Astrocyte of the hippocampus (primary cell): ENCODE data around the gene TERT.
"Not testable (repeated sequence)": the region's sequence is repeated elsewhere in the genome, so short reads cannot be mapped to it uniquely, and the experiment has no call there.

Experiments used
- DNase-seq: peaks from one replicate; pipeline ENCODE4 v3.0.0; 2011; ENCODE audit warnings: low read depth, low spot score

The TERT gene

DNA sequence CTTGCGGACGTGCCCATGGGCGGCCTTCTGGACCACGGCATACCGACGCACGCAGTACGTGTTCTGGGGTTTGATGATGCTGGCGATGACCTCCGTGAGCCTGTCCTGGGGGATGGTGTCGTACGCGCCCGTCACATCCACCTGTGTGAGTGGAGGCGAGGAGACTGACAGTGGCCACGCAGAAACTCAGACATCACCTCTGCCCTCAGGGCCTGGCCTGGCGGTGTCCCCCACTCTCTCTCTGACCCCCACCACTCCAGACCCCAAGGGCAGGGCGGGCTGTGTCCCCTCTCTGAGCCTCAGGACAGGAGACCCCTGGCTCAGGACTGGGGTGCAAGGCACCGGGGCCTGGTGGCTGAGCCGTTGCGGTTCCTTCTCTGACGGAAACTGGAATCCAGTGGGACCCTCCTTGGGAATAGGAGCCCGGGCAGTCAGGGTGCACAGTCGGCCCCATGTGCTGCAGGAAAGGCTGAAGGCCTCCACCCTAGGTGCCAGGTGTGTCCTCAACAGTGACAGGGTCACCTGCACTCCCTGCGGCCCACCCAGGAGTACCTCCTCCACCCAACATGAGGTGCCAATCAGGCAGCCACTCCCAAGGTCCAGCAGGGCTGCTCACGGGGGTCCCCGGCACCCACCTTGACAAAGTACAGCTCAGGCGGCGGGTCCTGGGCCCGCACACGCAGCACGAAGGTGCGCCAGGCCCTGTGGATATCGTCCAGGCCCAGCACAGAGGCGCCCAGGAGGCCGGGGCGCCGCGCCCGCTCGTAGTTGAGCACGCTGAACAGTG is 16.0 kb downstream of the TERT start:
- no peak for DNase-seq

DNA sequence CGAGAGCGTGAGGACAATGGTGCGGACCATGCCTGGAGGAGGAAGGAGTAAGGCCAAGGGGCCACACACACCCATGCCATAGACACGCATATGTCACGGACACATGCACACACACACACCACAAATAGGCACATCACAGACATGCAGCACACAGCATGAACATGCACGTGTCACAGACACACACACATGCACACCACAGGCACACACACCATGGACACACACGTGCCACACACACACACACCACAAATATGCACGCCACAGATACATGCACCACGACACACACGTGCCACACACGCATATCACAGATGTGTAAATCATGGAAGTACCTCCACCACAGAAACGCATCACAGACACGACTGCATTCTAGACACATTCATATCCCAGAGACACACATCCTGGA is 16.7 kb downstream of the TERT start:
- no peak for DNase-seq

DNA sequence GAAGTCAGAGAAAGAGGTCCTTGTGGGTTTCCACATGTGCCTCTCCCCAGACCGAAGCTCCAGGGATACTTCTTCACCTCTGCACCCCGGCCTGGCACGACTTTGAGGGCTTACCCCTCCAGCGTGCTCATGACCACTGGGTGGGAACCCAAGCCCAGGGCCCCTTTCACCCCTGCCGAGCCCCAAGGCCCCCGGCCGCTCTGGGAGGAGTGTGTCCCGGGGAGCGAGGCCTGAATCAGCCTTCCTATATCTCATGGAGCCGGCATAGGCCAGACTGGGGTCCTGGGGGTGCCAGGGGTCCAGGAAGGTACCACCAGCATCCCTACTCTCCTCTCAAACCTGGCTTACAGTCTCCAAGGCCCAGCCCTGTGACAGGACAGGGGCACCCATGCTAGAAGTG is 17.1 kb downstream of the TERT start:
- no peak for DNase-seq

DNA sequence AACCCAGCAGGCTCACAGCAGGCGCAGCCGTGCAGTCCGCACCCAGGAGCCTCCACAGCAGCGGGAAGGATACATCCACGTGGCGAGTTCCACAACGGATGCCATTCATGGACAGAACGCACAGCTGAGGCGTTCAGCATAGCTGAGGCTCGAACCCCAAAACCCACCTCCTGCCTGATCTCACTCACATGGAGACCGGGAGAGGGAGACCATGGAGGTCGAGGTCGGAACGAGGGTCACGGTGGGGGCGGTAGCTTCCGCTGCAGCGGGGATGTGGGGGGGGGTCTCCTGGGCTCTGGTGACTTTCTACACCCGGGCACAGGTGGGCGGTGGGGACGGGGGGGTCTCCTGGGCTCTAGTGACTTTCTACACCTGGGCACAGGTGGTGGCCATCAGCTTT is 17.5 kb downstream of the TERT start:
- no peak for DNase-seq

DNA sequence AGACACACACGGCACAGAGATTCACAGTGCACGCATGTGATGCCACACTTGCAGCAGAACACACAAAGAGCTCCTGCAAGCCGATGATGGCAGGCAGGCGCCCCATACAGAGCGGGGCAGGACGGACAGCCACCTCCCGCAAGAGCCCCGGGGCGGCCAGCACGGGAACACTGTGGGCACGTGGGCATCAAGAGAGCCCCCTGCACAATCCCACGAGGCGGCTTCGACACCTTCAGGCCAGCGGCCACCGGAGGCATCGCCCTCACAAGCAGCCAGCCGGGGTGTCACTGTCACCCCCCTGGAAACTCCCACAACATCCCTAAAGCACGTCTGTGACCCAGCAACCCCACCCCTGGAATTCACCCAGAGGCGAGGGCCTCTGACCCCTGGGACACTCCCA is 17.9 kb downstream of the TERT start:
- DNase-seq, result no peak

DNA sequence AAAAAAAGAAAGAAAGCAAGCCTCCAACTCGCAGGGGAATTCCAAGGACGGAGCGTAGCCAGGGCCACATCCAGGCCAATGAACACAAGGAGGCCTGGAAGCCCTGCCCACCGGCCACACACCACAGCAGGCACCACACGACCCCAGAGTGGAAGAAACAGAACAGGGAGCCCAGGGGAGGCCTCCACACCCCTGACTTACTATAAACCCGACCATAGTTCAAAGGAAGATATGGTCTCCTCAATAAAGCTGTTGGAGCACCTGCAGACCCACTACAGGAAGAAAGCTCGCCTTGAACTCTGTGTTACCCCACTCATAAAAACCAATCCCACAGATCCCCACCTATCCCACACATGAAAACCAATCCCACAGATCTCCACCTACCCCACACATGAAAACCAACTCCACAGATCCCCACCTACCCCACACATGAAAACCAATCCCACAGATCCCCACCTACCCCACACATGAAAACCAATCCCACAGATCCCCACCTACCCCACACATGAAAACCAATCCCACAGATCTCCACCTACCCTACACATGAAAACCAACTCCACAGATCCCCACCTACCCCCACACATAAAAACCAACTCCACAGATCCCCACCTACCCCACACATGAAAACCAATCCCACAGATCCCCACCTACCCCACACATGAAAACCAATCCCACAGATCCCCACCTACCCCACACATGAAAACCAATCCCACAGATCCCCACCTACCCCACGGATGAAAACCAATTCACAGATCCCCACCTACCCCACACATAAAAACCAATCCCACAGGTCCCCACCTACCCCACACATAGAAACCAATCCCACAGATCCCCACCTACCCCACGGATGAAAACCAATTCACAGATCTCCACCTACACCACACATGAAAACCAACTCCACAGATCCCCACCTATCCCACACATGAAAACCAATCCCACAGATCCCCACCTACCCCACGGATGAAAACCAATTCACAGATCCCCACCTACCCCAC is 19.2 kb downstream of the TERT start:
- DNase-seq, result not testable (repeated sequence)

DNA sequence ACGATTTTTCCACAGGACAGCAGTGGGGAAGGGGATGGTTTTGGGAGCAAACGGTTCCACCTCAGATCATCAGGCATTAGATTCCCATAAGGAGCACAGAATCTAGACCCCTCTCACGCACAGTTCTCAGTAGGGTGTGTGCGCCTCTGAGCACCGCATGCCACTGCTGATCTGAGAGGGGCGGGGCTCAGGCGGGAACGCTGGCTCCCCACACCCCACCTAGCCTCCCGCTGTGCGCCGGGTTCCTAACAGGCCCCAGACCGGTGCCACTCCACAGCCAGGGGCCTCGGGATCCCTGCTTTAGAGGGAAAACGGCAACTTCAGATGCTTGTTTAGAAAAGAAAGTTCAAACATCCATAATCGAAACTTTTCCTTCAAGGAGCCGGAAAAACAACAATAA is 20.4 kb downstream of the TERT start:
- no peak for DNase-seq

DNA sequence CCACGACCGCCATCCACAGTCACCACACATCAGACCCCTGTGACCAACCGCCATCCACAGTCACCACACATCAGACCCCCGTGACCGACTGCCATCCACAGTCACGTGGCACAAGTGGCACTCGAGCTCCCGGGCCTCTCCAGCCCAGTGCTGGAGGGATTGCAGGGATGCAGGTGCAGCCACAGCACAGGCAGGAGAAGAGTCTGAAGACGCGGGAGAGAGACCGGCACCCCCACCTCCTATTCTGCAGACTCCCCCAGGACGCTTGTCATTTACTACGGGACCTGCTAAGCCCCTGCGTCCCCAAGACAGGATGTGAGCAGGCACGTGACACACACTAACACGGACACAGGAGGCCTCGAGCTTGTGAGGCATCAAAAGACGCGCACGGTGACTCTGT is 21.1 kb downstream of the TERT start:
- DNase-seq, result no peak

DNA sequence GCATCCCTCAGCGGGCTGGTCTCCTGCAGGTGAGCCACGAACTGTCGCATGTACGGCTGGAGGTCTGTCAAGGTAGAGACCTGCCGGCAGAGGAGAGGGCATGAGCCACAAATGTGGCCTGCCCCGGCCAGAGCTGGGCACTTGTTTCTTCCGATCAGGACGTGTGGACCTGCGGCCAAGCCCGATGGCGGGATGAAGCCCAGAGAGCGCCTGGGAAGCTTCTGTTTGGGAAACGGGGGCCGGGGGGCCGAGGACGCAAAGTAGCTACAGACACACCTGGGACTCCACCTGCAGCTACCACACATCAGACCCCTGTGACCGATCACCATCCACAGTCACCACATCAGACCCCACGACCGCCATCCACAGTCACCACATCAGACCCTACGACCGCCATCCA is 22.7 kb downstream of the TERT start:
- DNase-seq, result no peak

DNA sequence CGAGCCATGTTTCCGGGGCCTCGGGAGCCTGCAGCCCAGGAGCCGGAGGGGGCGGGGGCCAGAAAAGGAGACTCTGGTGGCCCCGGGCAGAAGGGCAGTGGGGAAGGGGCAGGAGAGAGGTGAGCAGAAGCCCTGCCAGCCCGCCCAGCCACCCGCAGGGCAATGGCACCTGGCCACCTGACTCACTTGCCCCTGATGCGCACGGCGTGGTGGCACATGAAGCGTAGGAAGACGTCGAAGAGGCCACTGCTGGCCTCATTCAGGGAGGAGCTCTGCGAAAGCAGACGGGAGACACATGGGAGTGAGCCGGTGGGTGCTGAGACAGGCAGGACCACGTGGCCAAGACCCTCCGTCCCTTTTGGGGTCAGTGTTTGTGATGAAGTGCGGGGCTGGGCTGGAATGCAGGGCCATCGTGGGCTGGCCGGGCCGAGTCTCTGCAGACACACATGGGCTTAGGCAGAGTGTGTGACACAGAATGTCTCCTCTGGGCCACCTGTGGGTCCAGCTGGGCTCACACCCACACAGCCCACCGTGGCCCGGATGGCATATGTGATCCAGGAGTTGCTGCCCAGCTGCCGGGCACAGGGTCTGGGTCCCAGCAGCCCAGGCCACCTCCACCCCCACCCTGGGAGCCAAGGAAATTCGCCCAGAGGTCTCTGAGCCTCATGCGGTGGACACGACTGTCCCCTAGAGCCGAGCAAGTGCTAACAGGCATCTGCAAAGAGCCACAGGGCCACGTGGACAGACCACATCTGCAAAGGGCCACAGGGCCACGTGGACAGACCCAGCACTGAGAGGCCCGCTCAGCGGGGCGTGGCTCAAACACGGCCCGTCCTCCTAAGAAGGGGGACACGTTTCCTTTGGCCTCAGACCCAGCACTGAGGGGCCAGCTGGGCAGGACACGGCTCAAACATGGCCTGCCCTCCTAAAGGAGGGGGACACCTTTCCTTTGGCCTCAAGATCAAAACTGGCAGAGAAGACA is 23.6 kb downstream of the TERT start:
- DNase-seq, result no peak

DNA sequence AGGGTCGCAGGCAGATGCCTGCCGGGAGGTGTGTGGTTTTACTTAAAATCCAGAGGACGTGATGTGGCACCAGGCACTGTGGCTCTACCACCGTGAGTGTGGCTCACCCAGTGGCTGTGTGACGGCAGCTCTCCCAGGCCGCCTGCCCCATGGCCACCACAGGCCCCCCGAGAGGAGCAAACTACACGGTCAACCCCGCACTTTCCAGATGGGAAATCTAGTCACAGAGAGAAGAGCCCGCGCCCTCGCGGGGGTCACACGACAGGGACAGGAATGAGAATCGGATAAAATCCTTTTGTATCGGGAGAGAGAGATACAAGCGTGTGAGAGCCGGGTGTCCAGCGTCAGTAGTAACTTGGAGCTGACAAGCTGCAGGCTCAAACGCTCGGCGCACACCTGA is 24.4 kb downstream of the TERT start:
- no peak for DNase-seq

DNA sequence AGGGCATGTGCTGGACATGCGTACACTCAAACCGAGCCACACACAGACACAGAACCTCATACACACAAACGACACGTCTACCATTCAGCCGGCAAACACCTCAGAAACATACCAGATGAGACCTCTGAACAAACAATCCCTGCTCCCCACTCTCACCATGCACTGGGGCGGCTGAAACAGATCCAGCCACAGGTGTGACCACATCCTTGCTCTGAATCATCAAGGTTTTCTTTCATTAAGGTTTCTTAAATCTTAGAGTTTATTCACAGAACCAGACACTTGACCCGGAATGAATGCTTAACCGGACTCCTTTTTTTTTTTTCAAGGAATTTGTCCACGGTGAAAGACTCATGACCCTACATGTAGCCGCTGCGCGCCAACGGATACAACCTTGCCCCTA is 26.2 kb downstream of the TERT start:
- DNase-seq, result no peak

DNA sequence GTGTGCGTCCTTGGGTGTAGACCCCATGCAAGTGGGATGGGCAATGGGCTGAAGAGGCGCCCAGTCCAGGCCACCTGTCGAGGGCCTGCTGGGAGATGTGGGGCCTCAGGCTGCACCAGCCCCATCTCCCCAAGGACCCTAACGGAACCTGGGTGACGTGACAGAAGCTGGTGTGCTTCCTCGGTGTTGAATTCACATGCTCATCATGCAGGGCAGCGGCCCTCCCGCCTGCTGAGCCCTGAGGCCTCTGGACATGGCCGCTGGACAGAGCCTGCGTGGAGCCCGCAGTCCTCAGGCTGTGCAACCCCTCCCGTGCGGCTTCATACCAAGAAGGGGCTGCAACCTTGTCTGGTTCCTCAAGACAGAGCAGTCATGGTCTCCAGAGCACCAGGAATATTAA is 26.8 kb downstream of the TERT start:
- DNase-seq, result no peak

DNA sequence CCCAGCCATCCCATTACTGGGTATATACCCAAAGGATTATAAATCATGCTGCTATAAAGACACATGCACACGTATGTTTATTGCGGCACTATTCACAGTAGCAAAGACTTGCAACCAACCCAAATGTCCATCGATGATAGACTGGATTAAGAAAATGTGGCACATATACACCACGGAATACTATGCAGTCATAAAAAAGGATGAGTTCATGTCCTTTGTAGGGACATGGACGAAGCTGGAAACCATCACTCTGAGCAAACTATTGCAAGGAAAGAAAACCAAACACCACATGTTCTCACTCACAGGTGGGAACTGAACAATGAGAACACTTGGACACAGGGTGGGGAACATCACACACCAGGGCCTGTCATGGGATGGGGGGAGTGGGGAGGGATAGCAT is 27.4 kb downstream of the TERT start:
- not testable (repeated sequence) for DNase-seq

DNA sequence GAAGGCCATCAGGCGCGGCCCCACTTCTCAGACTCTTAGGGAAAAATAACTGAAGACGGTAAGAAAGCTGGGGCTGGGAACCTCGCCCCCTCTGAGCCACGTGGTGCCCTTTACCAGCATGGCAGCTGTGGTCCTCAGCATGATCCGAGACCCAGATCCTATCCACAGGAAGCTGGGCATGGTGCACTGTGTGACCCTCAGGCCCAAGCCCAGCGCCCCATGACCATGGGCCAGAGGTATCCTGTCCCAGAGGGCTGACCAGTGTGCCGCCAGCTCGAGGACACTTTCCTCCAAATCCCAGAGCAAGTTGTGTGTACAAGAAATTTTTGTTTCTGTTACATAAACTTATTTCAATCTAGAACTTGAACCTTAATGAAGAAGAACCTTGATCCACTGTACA is 28.1 kb downstream of the TERT start:
- no peak for DNase-seq

DNA sequence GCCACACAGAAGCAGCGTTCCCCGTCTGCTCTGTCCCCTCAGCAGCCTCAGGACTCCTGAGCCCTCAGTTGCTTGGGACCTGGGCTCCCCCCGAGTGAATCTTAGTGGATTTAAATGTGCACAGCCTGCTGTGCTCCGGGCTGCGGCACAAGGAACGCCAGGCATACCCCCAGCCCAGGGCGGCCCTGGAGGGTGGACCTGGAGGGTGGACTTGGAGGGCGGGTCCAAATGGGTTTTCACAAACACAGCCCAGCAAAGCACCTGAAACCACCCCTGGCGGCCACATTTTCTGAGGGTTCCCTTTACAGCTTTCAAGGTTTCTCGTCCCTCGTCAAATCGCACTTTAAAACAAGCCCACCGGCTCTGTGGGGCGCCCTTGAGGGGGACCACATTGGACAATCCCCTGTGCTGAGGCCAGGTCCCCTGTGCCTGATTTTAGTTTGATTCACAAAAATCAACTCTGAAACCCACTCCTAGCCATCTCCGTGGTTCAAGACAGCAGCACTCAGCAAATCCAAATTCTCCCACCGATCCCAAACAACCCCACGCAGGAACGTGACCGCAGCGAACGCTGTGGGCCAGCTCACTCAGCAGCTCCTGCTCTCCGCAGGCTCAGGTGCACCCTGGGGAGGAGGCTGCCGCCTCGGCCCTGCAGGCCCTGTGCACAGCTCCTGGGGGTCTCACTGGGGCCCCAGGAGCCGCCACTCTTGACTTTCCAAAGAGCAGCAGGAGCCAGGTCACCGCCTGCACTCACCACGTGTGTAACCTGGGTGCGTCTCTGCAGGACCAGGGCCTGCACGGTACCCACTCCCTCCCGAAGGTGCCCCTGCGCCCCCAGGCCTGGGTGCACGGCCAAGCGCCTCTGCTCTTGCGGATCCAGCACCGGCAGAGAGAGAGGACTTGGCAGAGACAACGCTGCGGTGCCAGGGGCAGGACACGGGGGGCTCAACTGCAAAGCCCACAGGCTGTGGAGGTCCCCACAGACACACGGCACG is 29.1 kb downstream of the TERT start:
- DNase-seq, result no peak

DNA sequence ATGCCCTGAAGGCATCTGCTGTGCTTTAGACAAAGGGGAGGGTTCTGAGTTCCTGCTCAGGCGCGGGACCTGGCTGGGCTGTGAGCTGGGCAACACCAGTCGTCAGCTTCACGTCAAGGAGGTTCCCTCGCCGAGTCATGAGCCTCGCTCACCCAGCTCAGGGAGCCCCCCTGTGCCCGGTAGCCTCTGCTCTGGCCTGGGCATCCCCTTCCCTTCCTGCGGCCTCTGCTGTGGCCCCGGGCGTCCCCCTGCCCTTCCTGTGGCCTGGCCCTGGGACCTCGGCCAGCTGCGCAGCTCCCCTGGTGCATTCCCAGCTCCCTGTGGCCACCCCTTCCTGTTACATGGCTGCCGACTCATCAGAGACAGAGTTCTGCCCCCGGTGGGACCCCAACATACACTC is 29.8 kb downstream of the TERT start:
- DNase-seq, result no peak

DNA sequence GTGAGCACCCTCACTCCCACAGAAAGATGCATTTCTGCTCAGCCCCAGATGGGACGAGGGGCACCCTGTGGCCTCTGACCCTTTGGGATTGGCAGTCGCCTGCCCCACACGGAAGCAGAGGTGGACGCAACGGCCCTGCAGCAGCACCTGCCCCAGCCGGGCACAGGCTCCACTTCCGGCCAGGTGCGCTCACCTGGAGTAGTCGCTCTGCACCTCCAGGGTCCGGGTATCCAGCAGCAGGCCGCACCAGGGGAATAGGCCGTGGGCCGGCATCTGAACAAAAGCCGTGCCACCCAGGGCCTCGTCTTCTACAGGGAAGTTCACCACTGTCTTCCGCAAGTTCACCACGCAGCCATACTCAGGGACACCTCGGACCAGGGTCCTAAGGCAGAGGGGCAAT is 30.7 kb downstream of the TERT start:
- no peak for DNase-seq

DNA sequence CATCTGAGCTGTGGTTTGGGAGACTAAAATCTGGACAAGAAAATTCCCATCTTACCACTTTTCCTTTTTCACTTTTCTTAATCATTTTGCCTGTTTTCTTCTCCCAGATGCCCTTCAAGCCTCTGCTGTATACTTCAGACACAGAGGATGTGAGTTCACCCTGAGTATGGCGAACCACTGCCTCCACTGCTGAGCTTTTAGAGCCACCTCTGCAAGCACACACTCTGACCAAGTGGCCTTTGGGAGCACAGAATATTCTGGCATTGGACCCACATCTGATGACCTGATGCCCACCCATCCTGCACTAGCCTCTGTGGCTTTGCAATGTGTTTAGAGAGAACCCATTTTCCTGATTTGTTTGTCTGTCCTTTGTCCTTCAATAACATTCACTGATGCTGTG is 32.5 kb downstream of the TERT start:
- peak; percentile 16 for DNase-seq

DNA sequence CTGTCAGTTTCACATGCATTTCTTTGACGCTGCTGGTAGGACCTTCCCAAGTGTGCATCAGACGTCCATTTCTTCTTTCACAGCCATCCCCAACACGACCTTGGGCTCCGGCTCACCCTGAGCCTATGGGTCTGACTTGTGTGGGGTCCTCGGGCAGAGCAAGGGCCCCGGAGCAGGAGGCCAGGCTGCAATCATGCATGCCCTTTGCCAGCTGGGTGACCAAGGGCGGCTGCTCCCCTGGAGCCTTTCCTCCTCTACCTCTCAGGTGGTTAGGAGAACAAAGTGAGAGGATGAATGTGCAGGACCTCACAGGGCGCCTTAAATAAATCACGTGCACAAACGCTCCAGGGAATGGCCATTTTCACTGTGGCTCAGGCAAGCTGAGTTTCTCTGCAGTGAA is 33.2 kb downstream of the TERT start:
- DNase-seq, result no peak
